Stimulated activated CD4-positive, alpha-beta T cell treated with anti-CD3 and anti-CD28 coated beads, Interleukin-15, amount 100 ng/mL, for 48 hours (primary cell): ENCODE data around the gene INPP4A.

Experiments
- DNase-seq, 2 donors: peaks; one replicate each; pipeline ENCODE4 v3.0.0-alpha.2; 2020; ENCODE audit warnings: low read depth in 2 of 2

The INPP4A gene

DNA sequence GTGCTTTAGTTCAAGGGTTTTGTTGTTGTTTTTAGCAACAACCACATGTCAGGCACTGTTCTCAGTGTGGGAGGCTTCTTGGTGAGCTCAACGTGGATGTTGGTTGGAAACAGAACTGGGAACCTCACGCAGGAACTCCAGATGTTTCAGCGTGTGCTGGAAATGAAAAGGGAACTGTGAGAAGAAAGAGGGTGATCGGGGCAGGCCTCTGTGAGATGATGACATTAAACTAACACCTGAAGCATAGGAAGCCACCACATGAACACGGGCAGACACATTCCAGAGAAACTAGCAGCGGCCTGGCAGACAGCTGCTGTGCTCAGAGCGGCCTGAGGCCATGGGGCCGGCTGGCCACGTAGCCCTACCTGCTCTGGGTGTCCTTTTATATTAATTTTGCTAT, 97.2 kb downstream of the INPP4A start:
- DNase-seq = no peak

DNA sequence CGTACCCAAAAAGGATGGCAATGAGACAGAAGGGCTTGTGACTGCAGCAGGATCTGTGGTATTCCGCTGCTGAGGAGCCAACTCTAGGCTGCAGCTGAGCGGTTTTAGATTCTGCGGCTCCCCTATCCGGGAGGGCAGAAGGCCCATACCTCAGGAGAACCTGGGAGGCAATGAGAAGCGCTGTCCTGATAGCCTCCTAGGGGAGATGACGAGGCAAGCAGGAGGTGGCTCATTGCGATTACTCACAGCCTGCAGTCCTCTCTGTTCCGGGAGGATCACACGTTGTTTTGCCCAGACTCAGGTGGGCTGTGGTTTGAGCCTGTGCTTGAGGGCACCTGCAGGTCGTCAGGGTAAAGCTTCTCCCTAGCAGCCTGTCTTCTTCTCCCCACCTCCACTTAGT, 98.6 kb downstream of the INPP4A start:
- no peak for DNase-seq

DNA sequence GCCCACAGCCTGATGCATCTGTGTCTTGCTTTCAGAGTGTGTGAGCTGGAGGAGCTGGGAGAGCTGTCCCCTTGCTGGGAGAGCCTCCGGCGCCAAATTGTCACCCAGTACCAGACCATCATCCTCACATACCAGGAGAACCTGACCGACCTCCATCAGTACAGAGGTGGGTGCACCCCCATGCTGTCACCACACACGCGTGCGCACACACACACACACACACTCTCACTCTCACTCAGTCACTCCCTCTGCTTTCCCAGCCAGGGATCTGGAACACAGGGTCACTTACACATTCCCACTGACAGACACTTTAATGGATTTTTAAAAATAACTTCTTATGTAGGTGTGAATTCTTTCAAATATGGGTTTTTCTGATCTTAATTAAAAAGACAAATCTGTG, 99.2 kb downstream of the INPP4A start:
- no peak for DNase-seq

DNA sequence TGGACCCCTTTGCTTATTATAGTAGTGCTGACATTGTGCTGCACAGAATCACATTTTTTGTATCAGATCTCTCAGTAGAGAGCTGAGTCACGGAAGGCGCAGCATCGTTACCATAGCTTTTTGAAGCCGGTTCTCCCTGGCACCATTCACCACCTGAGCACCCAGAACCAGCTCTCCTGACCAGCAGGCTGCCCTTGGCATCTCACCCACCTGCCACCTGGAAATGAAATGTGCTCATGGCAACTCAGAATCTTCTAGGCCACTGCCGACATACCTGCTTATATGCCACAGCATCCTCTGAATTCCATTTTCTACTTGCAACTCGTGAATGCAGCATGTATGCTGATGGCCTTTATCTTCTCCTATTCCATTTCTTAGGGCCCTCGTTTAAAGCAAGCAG, 100.9 kb downstream of the INPP4A start:
- no peak for DNase-seq

DNA sequence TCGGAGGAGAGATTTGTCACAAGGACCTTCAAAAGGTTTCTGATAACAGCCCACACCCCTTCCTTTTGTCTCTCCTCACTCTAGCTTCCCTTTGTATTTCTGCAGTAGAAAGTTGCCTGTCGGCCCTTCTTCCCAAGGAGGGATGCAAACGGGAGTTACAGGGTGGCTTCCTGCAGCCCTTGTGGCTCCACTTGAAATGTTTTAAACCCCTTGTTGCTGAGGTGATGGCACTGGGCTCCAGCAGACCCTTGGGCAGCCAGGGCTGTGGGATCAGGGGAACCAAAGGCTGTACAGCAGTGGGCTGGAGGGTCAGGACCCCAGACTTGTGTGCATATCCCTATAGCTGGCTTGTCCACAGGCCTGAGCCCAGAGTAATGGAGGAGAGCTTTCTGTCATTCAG, 101.5 kb downstream of the INPP4A start:
- no peak for DNase-seq

DNA sequence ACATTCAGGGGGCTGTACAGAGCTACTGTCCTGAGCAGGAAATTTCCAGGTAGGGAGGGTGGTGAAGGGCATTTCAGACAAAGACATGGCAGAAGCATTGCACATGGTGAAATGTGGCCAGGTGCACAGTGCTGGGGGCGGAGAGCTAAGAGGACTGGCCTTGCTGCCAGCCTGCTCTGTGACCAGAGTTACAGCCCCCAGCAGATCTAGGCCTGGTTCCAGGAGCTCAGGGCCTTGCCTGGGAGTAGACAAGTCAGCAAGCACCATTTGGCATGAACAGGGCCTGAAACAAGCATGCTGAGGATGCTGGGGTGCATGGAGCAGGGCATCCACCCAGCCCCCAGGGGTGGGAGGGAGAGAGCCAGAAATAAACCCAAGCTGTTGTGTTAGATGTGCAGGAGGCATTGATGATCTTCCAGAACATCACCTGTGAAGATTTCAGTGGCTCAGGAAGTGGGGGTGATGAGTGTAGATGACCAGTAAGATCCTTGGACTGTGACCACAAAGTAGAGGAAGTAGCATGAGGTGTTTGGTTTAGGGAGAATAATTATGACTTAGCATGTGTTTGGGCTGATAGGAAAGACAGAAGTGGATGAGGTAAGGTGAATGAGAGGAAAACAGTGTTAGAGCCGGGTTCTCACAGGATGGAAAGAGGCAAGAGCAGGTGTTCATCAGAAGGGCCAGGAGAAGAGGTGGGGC, 102.6 kb downstream of the INPP4A start:
- DNase-seq = no peak

DNA sequence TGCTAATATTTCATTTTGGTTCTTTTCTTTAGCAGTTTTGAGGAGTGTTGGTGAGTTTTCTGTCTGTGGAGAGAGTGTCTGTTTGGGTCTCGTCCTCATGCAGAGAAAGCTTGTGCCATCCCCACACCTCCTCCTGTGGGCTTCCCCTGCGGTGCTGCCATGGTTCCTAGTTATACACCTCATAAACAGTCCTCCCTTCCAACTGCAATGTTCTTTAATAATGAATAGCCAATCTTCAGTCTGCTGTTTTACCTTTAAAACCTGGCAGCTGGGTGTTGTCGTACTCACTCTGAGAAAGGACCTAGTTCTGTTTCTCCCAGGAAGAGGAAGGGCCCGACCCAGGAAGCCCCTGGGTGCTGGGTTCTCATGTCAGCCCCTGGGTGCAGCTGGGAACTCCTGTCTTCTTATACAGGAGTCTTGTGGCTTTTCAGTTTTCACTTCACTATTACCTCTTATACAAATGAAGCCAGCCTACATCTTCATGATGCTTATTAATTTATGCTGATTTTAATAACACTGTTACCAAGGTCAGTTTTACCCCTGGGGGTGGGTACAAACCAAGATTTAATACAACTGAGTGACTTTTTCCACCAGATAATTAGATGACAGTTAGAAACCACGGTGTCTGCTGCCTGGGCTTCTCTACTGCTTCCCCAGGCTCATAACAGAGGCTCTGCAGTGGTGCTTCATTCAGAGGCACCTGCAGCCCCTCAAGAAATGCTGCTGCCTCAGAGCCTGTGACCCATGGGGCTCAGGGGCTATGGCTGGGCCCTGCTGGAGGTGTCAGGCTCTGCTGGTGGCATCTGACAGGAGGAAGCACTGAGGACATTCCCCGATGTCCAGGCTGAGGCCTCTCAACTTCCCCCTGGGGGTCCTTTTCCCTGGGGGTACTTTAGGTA, 104.5 kb downstream of the INPP4A start:
- DNase-seq = no peak

DNA sequence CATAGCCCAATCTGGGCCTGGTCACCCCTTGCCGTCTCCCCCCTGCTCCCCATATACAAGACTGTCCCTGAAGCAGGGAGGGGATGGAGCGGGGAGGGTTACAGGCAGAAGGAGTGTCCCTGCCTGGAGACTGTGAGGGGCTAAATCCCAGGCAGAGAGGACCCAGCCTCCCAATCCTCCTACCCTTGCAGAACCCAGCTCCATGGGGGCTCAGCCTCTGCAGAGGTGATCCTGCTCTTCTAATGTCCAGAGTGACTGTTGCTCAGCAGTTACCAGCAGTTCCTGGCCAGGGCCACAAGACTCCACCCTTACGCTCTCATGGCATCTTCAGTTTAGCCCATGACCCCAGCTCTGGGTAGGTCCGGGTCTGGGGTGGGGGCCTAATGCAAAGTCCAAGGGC, 105.5 kb downstream of the INPP4A start:
- no peak for DNase-seq

DNA sequence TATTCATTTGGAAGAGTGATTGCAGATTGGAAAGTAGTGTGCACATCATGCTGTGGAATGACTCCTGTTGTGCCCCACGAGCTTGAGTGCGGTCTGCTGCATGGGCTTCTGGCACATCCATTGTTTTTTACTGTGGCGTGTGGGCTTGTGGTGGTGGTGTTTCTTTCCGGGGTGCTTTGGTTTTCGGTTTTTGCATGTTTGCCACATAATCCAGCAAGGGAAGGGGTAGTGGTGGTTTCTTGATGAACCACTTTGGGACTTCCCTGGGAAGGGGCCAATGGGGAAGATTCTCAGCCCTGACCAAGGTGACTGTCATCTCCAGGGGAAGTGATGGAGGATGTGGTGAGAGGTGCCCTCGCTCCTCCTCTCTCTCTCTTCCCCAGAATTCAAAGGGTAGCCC, 106.7 kb downstream of the INPP4A start:
- peak; percentile 16 to 26 for DNase-seq

DNA sequence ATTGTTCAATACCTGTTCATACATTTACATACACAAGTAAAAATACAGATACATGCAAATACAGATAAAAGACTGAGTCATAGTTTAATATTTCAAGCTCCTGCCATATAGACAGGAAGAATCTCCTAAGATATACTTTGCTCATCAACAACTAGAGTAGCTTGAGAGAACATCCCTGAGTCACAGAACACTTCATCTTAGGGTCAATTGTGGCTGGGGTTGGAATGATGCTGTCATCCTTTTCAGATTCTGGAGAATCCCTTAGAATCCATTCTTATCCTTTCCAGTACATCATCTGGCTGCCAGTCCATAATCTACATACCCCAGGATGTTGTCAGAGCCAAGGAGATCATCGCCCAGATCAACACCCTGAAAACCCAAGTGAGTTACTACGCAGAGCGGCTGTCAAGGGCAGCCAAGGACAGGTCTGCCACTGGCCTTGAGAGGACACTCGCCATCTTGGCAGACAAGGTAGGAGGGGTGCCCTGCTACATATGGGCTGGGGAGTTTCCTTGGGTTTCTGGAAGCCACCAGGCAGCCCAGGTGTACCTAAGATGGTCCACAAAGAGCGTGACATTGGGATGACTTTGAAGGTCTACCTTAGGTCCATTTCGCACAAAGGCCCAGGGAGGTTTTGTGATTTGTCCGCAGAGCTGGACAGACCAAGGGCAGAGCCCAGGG, 108.0 kb downstream of the INPP4A start:
- no peak for DNase-seq

DNA sequence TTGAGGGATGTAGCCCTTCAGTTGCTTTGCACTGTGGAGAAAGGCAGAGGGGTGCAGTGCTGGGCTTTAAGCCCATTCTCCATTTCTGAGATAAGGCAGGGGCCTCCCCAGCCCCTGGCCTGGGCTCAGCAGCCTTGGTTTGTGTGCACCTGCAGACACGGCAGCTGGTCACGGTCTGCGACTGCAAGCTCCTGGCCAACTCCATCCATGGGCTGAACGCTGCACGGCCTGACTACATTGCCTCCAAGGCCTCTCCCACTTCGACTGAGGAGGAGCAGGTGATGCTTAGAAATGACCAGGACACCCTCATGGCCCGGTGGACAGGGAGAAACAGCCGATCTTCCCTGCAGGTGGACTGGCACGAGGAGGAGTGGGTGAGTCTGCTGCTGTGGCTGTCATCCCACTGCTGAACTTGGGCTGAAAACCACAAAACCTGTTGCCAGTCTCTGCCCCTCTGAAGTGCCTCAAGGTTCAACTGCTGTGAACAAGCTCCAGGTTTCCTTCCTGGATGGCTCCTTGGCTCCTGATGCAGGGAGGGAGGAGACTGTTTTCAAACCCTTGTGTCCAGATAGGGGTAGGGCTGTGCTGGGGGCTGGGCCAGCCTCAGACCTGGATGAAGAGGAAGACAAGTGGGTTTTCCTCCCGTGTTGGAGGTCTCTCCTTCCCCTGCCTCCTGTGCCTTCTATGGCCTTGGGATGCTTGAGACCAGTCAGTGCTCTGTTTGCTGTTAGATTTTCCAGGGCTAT, 109.6 kb downstream of the INPP4A start:
- DNase-seq = no peak

DNA sequence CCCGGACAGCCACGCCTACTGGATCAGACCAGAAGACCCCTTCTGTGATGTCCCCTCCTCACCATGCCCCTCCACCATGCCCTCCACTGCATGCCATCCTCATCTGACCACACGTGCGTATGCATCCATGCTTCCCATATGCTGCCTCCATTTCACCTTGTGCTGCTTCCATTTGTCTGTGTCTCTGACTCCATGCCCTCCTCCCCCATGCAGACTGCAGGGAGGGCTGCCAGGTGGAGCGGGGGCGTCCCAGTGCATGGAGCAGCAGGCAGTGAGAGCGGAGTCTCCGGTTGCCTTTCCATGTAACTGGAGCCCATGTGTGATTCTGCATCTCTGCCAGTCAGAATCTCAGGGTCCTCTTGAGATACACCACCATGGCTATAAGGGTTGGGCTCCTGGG, 111.0 kb downstream of the INPP4A start:
- DNase-seq = no peak

DNA sequence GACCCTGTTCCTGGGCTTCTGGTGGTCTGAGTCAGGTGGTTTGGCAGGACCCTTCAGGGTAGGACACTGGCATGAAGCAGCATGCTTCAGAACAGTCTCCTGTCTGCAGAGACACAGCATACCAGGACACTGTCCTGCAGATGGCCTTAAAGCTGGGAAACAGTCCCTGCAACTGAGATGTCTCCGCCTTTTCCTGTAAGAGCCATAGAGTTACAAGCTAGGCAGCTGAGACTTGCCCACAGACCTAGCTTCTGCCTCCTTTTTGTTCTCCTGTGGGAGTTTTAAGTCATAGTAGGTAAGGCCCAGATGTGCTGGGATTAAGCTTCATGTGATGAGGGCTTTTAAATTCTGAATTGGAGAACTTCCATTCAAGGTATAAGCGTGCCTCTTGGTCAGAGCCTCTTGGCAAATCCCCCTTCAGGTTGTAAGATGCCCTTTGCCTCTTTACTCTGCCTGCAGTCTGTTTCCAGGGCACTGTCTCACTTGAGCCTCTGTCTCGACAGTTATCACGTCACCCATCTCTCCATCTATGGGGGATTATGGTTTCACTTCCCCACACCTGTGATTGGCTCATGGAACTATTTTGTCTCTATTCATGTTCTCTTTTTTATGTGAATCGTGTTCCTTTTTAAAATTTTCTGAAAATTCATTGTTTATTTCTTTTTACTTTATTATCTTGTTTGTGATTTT, 111.8 kb downstream of the INPP4A start:
- no peak for DNase-seq

DNA sequence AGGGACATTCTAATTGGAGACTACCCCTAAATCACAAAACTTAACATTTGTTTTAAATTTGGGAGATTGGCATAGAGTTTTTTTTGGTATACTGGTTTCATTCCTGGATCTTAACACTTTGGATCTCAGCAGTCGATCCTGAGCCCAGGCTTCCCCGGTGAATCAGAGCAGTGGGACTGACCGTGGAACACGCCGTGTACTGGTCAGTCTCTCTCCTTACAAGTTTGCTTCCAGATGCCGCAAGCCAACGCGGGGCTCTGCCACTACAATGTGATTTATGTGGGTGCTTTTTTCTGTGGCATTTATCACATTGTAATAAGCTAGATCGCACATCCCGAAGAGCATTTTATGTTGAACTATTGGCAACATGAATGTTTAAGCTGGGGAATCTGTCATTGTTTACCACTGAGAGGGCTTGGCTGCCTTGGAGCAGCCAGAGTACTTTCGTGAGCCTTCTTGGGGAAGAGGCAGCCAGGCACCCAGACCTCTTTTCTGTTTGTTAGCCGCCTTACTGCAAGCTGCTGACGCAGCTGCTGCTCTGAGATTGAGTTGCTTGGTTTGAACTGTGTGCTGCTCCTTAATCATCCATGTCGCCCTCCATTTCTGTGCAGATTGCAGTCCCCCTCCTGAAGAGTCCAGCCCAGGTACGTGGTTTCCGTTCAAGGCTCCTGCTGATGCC, 114.3 kb downstream of the INPP4A start:
- no peak for DNase-seq

DNA sequence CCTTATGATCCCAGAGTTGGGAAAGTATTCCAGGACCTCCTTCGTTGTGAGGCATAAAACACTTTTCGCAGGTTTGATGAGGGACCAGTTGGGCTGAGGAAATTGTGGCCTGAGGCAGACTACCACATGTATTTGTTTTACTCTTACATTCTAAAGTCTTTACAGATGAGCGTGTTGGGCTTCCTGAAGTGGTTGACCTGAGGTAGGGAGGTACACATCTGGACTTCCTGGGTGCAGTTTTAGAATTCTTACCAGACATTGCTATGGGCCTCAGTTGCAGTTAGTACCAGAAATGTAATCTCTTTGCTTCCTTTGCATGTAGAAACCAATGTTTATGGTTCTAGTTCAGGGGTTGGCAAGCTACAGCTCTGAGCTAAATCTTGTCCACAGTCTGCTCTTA, 114.9 kb downstream of the INPP4A start:
- DNase-seq = no peak

DNA sequence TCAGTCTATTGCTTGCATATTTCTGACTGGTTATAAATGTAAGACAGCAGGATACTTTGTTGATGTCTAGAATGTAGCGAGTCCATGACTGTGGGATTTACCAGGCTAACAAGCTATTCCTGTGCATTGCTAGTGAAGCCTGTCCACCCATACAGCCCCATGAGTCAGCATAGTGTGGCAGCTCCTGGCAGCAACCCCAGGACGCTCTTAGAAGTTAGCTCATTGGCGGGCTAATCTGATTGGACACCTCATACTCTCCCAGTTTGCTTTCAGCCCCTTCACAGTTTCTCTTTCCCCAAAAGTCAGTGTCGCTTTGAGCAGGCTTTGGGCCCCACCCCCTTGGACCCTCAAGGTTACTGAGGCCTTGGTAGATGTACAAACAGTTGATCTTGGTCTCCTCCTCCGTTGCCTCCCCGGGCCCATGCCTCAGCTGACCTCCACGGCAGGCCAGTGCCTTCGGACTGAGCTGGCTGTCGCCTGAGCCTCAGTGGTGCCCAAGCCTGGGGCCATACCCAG, 115.7 kb downstream of the INPP4A start:
- no peak for DNase-seq

DNA sequence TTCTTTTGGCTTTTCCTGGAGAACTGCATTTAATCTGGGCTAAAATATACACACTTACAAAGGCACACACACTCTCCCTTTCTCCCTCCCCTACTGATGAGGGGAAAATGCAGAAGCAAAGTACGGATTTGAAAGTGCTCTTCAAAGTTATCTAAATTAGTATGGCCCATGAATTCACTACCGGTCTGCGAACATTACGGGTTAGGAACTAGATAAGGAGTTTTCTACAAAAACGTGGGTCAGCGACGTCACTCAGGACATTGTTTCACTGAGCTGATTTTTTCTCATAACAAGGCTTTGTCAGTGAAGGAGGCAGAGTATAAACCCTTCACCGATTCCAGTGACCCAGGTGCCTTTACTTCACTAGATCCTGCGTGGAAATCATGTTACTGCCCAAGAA, 116.4 kb downstream of the INPP4A start:
- DNase-seq = no peak

DNA sequence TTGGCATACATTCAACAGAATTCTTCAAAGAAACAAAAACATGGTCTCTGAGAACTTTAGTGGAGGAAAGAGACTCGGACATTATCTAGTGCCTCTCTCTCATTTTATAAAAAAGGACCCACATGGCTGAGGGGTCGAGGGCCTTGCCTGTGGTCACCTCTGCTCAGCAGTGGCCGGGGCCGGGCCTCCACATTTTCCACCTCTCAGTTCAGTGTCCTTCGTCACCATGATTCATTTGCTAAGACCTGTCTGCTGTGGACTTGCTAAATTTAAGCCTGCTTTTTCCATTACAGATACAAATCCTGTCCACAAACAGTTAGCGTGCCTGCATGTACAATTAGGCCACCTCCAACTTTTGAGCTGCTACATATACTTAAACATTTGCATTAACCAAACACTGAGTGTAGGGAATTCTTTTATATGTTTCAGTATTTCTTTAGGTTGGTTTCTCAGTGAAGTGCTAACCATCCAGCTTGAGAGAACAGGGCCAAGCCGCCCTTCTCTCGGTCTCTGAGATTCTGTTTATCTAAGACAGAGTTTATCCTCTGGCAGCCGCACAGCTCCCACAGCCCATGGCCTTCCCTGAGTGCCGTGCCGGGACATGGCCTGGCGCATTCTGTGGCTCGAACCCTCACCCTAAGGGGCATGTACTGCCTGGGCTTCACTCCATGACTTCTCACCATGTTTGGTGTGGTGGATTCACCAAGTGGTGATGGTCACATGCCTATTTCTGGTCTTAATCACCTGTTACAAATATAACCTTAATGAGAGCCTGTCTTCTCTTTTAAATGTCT, 117.4 kb downstream of the INPP4A start:
- no peak for DNase-seq

DNA sequence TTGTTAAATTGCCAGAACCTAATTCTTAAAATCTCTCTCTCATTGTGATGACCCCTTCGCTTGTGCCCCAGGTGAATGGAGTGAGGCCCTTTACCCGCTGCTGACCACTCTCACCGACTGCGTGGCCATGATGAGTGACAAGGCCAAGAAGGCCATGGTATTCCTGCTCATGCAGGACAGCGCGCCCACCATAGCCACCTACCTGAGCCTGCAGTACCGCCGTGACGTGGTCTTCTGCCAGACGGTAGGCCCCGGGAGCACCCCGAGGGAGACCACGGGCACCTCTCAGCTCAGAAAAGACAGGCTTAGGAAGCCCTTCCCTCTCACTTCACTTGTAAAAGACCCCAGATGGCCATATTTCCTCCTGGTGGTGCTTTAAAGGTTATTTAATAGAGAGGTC, 118.7 kb downstream of the INPP4A start:
- DNase-seq = no peak
